ENCODE results near the gene CCDC6.
"Not testable (repeated sequence)": the region's sequence is repeated elsewhere in the genome, so short reads cannot be mapped to it uniquely, and the experiment has no call there.

Gene CCDC6

GRCh38 chr10:59906417-59907202 is at the start of gene CCDC6:
CCDC6 (minus strand) TSS chr10:59906556; CDS start chr10:59906424, 132 bp downstream.
- peak; percentile 87 for DNase-seq (ENCODE audit: low spot score)
- TF ChIP-seq, protein P1, sequence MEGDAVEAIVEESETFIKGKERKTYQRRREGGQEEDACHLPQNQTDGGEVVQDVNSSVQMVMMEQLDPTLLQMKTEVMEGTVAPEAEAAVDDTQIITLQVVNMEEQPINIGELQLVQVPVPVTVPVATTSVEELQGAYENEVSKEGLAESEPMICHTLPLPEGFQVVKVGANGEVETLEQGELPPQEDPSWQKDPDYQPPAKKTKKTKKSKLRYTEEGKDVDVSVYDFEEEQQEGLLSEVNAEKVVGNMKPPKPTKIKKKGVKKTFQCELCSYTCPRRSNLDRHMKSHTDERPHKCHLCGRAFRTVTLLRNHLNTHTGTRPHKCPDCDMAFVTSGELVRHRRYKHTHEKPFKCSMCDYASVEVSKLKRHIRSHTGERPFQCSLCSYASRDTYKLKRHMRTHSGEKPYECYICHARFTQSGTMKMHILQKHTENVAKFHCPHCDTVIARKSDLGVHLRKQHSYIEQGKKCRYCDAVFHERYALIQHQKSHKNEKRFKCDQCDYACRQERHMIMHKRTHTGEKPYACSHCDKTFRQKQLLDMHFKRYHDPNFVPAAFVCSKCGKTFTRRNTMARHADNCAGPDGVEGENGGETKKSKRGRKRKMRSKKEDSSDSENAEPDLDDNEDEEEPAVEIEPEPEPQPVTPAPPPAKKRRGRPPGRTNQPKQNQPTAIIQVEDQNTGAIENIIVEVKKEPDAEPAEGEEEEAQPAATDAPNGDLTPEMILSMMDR (IDR thresholded peaks at IDR 0.05; ENCODE audit: extremely low read depth, missing control alignments): peak; percentile 68

DNA sequence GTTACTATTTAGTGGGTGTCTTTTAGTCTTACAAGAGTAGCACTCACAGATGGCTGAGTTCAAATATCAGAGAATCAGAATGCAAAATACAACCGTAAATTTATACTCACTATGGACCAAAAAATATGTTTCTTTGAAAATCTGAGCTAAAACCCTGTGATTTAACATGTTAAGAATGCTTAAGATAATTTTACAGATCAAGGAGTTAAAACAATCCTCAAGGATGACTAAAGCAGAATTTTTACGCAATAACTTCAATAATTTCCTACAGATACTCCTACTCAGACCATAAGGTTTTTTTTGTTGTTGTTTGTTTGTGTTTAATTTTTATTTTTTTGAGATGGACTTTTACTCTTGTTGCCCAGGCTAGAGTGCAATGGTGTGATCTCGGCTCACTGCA is 47.9 kb upstream of the CCDC6 start:
- TF ChIP-seq, protein P1 (IDR thresholded peaks at IDR 0.05; ENCODE audit: extremely low read depth, missing control alignments): no peak
- no peak for DNase-seq (ENCODE audit: low spot score)

GRCh38 chr10:59953711-59954110 is 47.4 kb upstream of the CCDC6 start:
- DNase-seq (ENCODE audit: low spot score): not testable (repeated sequence)

DNA sequence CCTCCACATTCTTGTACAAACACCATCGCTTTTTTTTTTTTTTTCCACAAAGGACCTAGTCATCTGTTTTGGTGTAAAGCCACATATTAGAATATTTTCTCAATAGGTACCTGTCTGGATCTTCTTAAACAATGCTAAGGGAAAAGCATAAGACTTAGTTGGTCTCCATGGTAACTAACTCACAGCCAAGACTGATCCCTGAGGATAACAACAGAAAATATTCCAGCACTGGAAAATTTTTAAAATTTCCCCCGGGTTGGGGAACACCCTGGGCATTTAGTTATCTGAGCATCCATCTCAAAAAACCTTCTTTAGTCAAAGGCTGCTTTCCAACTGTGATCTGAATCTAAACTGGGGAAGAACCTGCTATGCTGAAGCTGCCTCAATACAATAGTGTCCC is 43.7 kb upstream of the CCDC6 start:
- no peak for DNase-seq (ENCODE audit: low spot score)
- TF ChIP-seq, protein P1 (IDR thresholded peaks at IDR 0.05; ENCODE audit: extremely low read depth, missing control alignments): no peak

DNA sequence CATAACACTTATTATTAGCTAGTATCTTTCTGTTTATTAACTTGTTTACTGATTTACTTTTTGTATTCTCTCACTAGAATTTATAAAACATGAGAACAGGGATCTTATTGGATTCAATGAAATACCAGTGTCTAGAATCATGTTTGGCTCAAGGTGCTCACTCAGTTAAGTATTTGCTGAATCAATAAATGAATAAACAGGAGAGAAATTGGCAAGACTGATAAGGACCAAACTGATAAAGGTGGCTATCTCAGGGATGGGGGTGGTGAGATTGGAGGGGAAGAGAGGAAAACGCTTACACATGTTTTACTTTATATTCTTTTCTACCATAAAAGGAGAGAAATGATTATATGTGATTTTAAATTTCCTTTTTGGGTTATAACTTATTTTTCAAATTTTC is 43.3 kb upstream of the CCDC6 start:
- no peak for DNase-seq (ENCODE audit: low spot score)
- TF ChIP-seq, protein P1 (IDR thresholded peaks at IDR 0.05; ENCODE audit: extremely low read depth, missing control alignments): no peak

DNA sequence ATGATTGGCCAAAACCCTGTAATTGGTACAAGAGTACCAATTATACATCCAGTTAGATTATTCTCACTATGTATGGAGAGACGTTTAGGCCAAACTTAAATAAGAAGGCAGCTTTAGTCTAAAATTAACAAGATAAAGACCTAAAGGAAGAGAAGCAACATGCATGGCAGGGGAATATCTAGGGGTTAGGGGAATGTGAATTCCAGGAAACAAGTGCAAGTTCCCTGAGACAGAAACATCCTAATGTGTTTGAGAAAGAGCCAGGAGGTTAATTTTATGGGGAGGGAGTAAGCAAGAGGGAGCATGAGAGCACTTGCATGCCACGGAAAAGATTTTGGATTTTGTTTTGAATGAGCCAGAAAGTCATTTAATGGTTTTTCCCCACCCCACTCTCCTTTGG is 39.6 kb upstream of the CCDC6 start:
- DNase-seq (ENCODE audit: low spot score): no peak
- TF ChIP-seq, protein P1 (IDR thresholded peaks at IDR 0.05; ENCODE audit: extremely low read depth, missing control alignments): no peak

GRCh38 chr10:59945590-59945989 is 39.2 kb upstream of the CCDC6 start:
- no peak for DNase-seq (ENCODE audit: low spot score)
- TF ChIP-seq, protein P1 (IDR thresholded peaks at IDR 0.05; ENCODE audit: extremely low read depth, missing control alignments): no peak

All from GM20000 (cell line).